ENCODE measurements around the gene FBXO40. TPM values are rescaled to one million over a fixed set of nuclear protein-coding genes. Genes with fewer than 3 reads are reported as not detected.

Gene FBXO40
- total RNA-seq, 2 donors from 2014 or later = not detected

DNA sequence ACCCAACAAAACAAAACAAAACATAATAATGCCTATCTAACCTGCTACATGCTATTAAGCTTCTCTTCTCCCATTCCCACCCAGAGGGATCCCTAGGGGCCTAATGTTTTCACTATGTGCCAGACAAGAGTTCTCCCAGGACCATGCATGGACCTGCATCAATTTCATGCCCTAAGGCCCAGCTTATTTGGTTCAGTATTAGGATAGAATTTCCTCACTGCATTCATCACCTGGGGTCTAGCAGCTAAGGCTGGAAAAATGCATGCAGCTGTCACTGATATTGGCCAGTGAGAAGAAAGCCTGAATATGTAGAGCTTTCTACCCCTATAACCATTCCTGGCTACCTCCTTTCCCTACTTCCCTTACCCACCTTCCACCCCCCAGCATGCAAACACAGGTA, 69.6 kb downstream of the FBXO40 start:
- H3K36me3 ChIP-seq (ENCODE audit: control insufficient read depth, insufficient read depth, low read length) = peaks cover 50% of the 10 kb centered on the region
- H3K4me3 ChIP-seq (ENCODE audit: low read length) = no peak overlapping the region
- TF ChIP-seq, protein P1, sequence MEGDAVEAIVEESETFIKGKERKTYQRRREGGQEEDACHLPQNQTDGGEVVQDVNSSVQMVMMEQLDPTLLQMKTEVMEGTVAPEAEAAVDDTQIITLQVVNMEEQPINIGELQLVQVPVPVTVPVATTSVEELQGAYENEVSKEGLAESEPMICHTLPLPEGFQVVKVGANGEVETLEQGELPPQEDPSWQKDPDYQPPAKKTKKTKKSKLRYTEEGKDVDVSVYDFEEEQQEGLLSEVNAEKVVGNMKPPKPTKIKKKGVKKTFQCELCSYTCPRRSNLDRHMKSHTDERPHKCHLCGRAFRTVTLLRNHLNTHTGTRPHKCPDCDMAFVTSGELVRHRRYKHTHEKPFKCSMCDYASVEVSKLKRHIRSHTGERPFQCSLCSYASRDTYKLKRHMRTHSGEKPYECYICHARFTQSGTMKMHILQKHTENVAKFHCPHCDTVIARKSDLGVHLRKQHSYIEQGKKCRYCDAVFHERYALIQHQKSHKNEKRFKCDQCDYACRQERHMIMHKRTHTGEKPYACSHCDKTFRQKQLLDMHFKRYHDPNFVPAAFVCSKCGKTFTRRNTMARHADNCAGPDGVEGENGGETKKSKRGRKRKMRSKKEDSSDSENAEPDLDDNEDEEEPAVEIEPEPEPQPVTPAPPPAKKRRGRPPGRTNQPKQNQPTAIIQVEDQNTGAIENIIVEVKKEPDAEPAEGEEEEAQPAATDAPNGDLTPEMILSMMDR (conservative IDR thresholded peaks at IDR 0.05) = no peak
- no peaks in the 10 kb centered on the region for H3K4me1 Mint-ChIP-seq
- H3K27me3 ChIP-seq (ENCODE audit: control insufficient read depth, insufficient read depth, low read length, poor library complexity, severe bottlenecking) = no peaks in the 10 kb centered on the region
- H3K27me3 Mint-ChIP-seq (ENCODE audit: insufficient read depth) = no peaks in the 10 kb centered on the region
- H3K9me3 Mint-ChIP-seq = no peaks in the 10 kb centered on the region
- DNase-seq = no peak
- no peak overlapping the region for H3K4me3 Mint-ChIP-seq
- H3K4me1 ChIP-seq (ENCODE audit: control insufficient read depth, insufficient read depth, low read length) = no peaks in the 10 kb centered on the region
- H3K27ac Mint-ChIP-seq = no peak overlapping the region
- peaks cover 37% of the 10 kb centered on the region for H3K36me3 Mint-ChIP-seq (ENCODE audit: low read depth)
- H3K9ac ChIP-seq (ENCODE audit: extremely low read depth, low read length, poor library complexity, severe bottlenecking) = no peak overlapping the region
- H3K27ac ChIP-seq (ENCODE audit: low read depth, low read length) = no peak overlapping the region
- H3K9me3 ChIP-seq (ENCODE audit: control insufficient read depth, low read length) = no peaks in the 10 kb centered on the region

DNA sequence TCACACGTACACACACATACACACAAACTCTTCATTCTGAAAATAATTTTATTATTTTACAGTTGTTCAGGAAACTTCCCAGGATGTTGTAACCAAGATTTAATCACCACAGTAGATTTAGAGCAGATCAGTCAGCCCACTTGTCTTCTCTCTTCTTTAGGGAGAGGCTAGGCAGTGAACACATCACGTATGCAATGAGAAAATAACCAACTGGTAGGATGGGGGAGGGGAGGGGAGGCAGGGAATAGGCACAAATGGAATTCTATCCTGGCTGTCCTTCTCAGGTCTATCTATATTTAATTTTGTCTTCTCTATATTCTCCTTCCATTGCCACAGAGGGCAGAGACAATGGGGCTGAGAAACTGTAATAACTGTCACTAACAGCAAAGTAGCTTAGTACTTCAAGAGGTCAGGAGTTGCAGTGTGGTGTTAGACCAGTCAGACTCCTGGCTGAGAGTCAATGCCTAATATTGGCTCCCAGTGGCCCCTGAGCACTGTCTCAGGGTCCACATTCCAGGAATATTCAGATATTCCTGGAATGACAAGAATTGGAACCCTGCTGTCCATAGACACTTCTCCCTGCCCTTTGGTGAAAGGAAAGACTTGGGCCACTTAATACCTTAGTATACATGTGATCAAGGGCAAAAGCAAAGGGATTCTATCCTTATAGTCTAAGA, 70.1 kb downstream of the FBXO40 start:
- Mint-ChIP-seq H3K27ac (no peak overlapping the region), H3K27me3 (ENCODE audit: insufficient read depth) (no peaks in the 10 kb centered on the region), H3K4me1 (no peaks in the 10 kb centered on the region), H3K4me3 (no peak overlapping the region), H3K36me3 (ENCODE audit: low read depth) (peaks cover 42% of the 10 kb centered on the region), H3K9me3 (no peaks in the 10 kb centered on the region)
- WGBS, 2 experiments (ENCODE audit: insufficient coverage in 1 of 2, insufficient read length in 1 of 2) = 87% methylated on average over 2 of the region's 2 CpGs; no CpG with 5 or more reads in 1 of the 2 experiments
- Histone ChIP-seq H3K27ac (ENCODE audit: low read depth, low read length) (no peak overlapping the region), H3K9ac (ENCODE audit: extremely low read depth, low read length, poor library complexity, severe bottlenecking) (no peak overlapping the region), H3K36me3 (ENCODE audit: control insufficient read depth, insufficient read depth, low read length) (peaks cover 55% of the 10 kb centered on the region), H3K4me3 (ENCODE audit: low read length) (no peak overlapping the region), H3K9me3 (ENCODE audit: control insufficient read depth, low read length) (no peaks in the 10 kb centered on the region), H3K4me1 (ENCODE audit: control insufficient read depth, insufficient read depth, low read length) (no peaks in the 10 kb centered on the region), H3K27me3 (ENCODE audit: control insufficient read depth, insufficient read depth, low read length, poor library complexity, severe bottlenecking) (no peaks in the 10 kb centered on the region)
- TF ChIP-seq, protein P1 (conservative IDR thresholded peaks at IDR 0.05) = no peak
- no peak for DNase-seq

DNA sequence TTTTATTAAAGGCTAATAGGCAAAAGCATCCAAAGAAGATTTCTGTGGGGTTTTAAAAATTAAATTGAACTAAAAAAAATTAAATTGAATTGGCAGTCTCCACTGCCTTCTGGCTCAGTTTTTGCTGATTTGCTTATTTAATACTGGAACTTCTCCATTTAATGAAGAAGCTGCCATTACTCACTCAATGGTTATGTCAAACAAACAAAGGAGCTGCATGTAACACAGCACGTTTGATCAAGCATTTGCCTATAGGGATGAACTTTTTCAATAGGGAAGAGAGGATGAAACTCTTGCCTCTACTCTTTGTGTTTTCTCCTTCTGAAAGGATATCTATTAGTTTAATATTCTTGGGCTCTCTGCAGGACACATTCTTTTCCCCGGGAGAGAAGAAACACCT, 72.3 kb downstream of the FBXO40 start:
- H3K9ac ChIP-seq (ENCODE audit: extremely low read depth, low read length, poor library complexity, severe bottlenecking) = no peak overlapping the region
- Mint-ChIP-seq H3K4me3 (no peak overlapping the region), H3K9me3 (no peaks in the 10 kb centered on the region), H3K27me3 (ENCODE audit: insufficient read depth) (no peaks in the 10 kb centered on the region), H3K27ac (no peak overlapping the region), H3K36me3 (ENCODE audit: low read depth) (peaks cover 53% of the 10 kb centered on the region), H3K4me1 (no peaks in the 10 kb centered on the region)
- no peaks in the 10 kb centered on the region for H3K27me3 ChIP-seq (ENCODE audit: control insufficient read depth, insufficient read depth, low read length, poor library complexity, severe bottlenecking)
- no peaks in the 10 kb centered on the region for H3K4me1 ChIP-seq (ENCODE audit: control insufficient read depth, insufficient read depth, low read length)
- 67 to 88% methylated on average over 1 to 2 of the region's 2 CpGs for WGBS, 2 experiments (ENCODE audit: insufficient coverage in 1 of 2, insufficient read length in 1 of 2)
- TF ChIP-seq, protein P1 (conservative IDR thresholded peaks at IDR 0.05) = no peak
- peaks cover 74% of the 10 kb centered on the region for H3K36me3 ChIP-seq (ENCODE audit: control insufficient read depth, insufficient read depth, low read length)
- no peaks in the 10 kb centered on the region for H3K9me3 ChIP-seq (ENCODE audit: control insufficient read depth, low read length)
- DNase-seq = no peak
- no peak overlapping the region for H3K4me3 ChIP-seq (ENCODE audit: low read length)
- H3K27ac ChIP-seq (ENCODE audit: low read depth, low read length) = no peak overlapping the region

All from endodermal cell (in vitro differentiated cells).